Glutamatergic neuron (in vitro differentiated cells): ENCODE measurements around the gene NELFE. TPM values are rescaled to one million over a fixed set of nuclear protein-coding genes. Genes with fewer than 3 reads are reported as not detected.
"Not testable (repeated sequence)": the region's sequence is repeated elsewhere in the genome, so short reads cannot be mapped to it uniquely, and the experiment has no call there.

Experiments
- DNase-seq: peaks from one replicate; pipeline ENCODE4 v3.0.0; 2022
- H3K27ac Mint-ChIP-seq: one replicate; pipeline ENCODE4 v1.8.0; 2020; ENCODE audit warnings: mild to moderate bottlenecking, mixed read lengths, inconsistent platforms; ENCODE audit not compliant: unreplicated experiment
- H3K27me3 Mint-ChIP-seq: one replicate; pipeline ENCODE4 v1.8.0; 2020; ENCODE audit warnings: mild to moderate bottlenecking, moderate library complexity, mixed read lengths, inconsistent platforms; ENCODE audit not compliant: unreplicated experiment
- H3K36me3 Mint-ChIP-seq: one replicate; pipeline ENCODE4 v1.8.0; 2020; ENCODE audit warnings: mild to moderate bottlenecking, mixed read lengths, inconsistent platforms; ENCODE audit not compliant: unreplicated experiment
- H3K4me1 Mint-ChIP-seq: one replicate; pipeline ENCODE4 v1.8.0; 2020; ENCODE audit warnings: mild to moderate bottlenecking, low read depth, mixed read lengths, inconsistent platforms; ENCODE audit not compliant: unreplicated experiment
- H3K4me3 Mint-ChIP-seq: one replicate; pipeline ENCODE4 v1.8.0; 2020; ENCODE audit warnings: mild to moderate bottlenecking, mixed read lengths, inconsistent platforms; ENCODE audit not compliant: unreplicated experiment
- H3K9me3 Mint-ChIP-seq: one replicate; pipeline ENCODE4 v1.8.0; 2020; ENCODE audit warnings: mild to moderate bottlenecking, moderate library complexity, mixed read lengths, inconsistent platforms; ENCODE audit not compliant: unreplicated experiment
- CTCF ChIP-seq: fragments of 200-600 bp; sonication (generic); IDR thresholded peaks from one replicate; pipeline ENCODE4 v1.5.0; 2021; ENCODE audit not compliant: partially characterized antibody, unreplicated experiment
- total RNA-seq: library from RNA; stranded (reverse); fragmentation: NEBNext Ultra II Directional; extraction: Animal tissue kit (Norgen Biotek cat#: 25700); gene quantifications from one replicate; pipeline ENCODE4 v1.2.1, GENCODE V29; 2021; ENCODE audit not compliant: unreplicated experiment

NELFE gene
- total RNA-seq, 1 donor from 2014 or later: 52.7 TPM

- H3K36me3 Mint-ChIP-seq: peaks cover 5% of the 10 kb centered on the region
- peaks cover 5% of the 10 kb centered on the region for H3K4me1 Mint-ChIP-seq
- H3K27me3 Mint-ChIP-seq: peaks cover 1% of the 10 kb centered on the region
- no peak for DNase-seq
- no peak overlapping the region for H3K4me3 Mint-ChIP-seq
- peaks cover 7% of the 10 kb centered on the region for H3K9me3 Mint-ChIP-seq
- H3K27ac Mint-ChIP-seq: no peak overlapping the region
- no peak for TF ChIP-seq CTCF
Measured at GRCh38 chr6:31977816-31978431, 19.2 kb upstream of the NELFE start.

GRCh38 chr6:31976065-31976464, 17.3 kb upstream of the NELFE start:
- not testable (repeated sequence) for H3K36me3 Mint-ChIP-seq, H3K4me1 Mint-ChIP-seq, H3K4me3 Mint-ChIP-seq, H3K27ac Mint-ChIP-seq, H3K27me3 Mint-ChIP-seq, DNase-seq
- H3K9me3 Mint-ChIP-seq: peaks cover 16% of the 10 kb centered on the region

GRCh38 chr6:31972709-31973350, 14.1 kb upstream of the NELFE start:
- Mint-ChIP-seq H3K27ac (peak overlapping the region; percentile 79), H3K4me3 (peak overlapping the region; percentile 92), H3K4me1 (peaks cover 8% of the 10 kb centered on the region), H3K9me3 (peaks cover 20% of the 10 kb centered on the region), H3K27me3 (peaks cover 14% of the 10 kb centered on the region), H3K36me3 (peaks cover 5% of the 10 kb centered on the region)
- DNase-seq: no peak
- TF ChIP-seq CTCF: no peak

GRCh38 chr6:31971993-31972708, 13.4 kb upstream of the NELFE start, which contains the start of gene DXO:
Gene DXO, minus strand, starts transcription at chr6:31972138. Its CDS starts 463 bp downstream, at chr6:31971675.
- DNase-seq: peak; percentile 90
- peak within 1 kb of the TSS; percentile 79 for H3K27ac Mint-ChIP-seq
- TF ChIP-seq CTCF: no peak
- peaks cover 14% of the 10 kb centered on the region for H3K27me3 Mint-ChIP-seq
- H3K4me3 Mint-ChIP-seq: peak within 1 kb of the TSS; percentile 92
- H3K36me3 Mint-ChIP-seq: peaks cover 5% of the 10 kb centered on the region
- H3K4me1 Mint-ChIP-seq: peaks cover 8% of the 10 kb centered on the region
- H3K9me3 Mint-ChIP-seq: peaks cover 20% of the 10 kb centered on the region

GRCh38 chr6:31971279-31971992, 12.7 kb upstream of the NELFE start:
- peaks cover 8% of the 10 kb centered on the region for H3K4me1 Mint-ChIP-seq
- peaks cover 14% of the 10 kb centered on the region for H3K27me3 Mint-ChIP-seq
- TF ChIP-seq CTCF: no peak
- no peak for DNase-seq
- peaks cover 5% of the 10 kb centered on the region for H3K36me3 Mint-ChIP-seq
- peak overlapping the region; percentile 79 for H3K27ac Mint-ChIP-seq
- H3K4me3 Mint-ChIP-seq: peak overlapping the region; percentile 92
- H3K9me3 Mint-ChIP-seq: peaks cover 20% of the 10 kb centered on the region
